Caco-2 (cell line): ENCODE results near the gene AUH. TPM values are rescaled to one million over a fixed set of nuclear protein-coding genes. Genes with fewer than 3 reads are reported as not detected.
A peak's percentile ranks its signal among the peaks of the same experiment; 100 is the strongest.

Experiments used
- BruUV-seq: library from RNA; stranded (reverse); fragments of 400-500 nt; replicated peaks from 2 replicates; lab custom pipeline; 2021; lab: Mats Ljungman, UMichigan
- CTCF ChIA-PET: fragments of 300-600 bp; sonication (Branson Sonifier 250); formaldehyde crosslinking; loops from one replicate; lab custom pipeline; 2022; ENCODE audit warnings: antibody characterized with exemption; lab: Charles Lee
- POLR2A ChIA-PET: fragments of 300-600 bp; sonication (Branson Sonifier 250); formaldehyde crosslinking; loops from one replicate; lab custom pipeline; 2022; ENCODE audit warnings: antibody characterized with exemption; lab: Charles Lee
- DNase-seq, 2 experiments: peaks; one replicate each; pipeline versions ENCODE4 v3.0.0 to v3.0.0-alpha.2; 2020 to 2022
- H3K27me3 ChIP-seq: replicated peaks from 2 replicates; pipeline ENCODE4 v1.6.0; 2011; ENCODE audit warnings: low read length; ENCODE audit not compliant: control insufficient read depth, insufficient read depth
- H3K36me3 ChIP-seq: 2 replicates; pipeline ENCODE4 v1.5.1; 2011; ENCODE audit warnings: low read length; ENCODE audit not compliant: control insufficient read depth, insufficient read depth
- H3K4me1 ChIP-seq: fragments of 250-450 bp; sonication (Bioruptor Pico); 2 replicates; pipeline ENCODE4 v1.5.1; 2020; ENCODE audit warnings: mild to moderate bottlenecking
- H3K4me3 ChIP-seq: 2 replicates; pipeline ENCODE4 v1.5.1; 2011; ENCODE audit warnings: low read depth, mild to moderate bottlenecking, control low read depth, low read length
- H3K9me3 ChIP-seq: fragments of 250-450 bp; sonication (Bioruptor Pico); 2 replicates; pipeline ENCODE4 v1.5.1; 2020; ENCODE audit warnings: mild to moderate bottlenecking, moderate library complexity
- H3K27ac Mint-ChIP-seq: one replicate; pipeline ENCODE4 v1.8.0; 2022; ENCODE audit warnings: mixed read lengths; ENCODE audit not compliant: unreplicated experiment
- H3K27me3 Mint-ChIP-seq: one replicate; pipeline ENCODE4 v1.8.0; 2022; ENCODE audit warnings: mixed read lengths; ENCODE audit not compliant: insufficient read depth, unreplicated experiment
- H3K36me3 Mint-ChIP-seq: one replicate; pipeline ENCODE4 v1.8.0; 2022; ENCODE audit warnings: mild to moderate bottlenecking, mixed read lengths; ENCODE audit not compliant: insufficient read depth, unreplicated experiment
- H3K4me1 Mint-ChIP-seq: one replicate; pipeline ENCODE4 v1.8.0; 2022; ENCODE audit warnings: low read depth, mixed read lengths; ENCODE audit not compliant: unreplicated experiment
- H3K4me3 Mint-ChIP-seq: one replicate; pipeline ENCODE4 v1.8.0; 2022; ENCODE audit warnings: mild to moderate bottlenecking, moderate library complexity, mixed read lengths; ENCODE audit not compliant: unreplicated experiment
- H3K9me3 Mint-ChIP-seq: one replicate; pipeline ENCODE4 v1.8.0; 2022; ENCODE audit warnings: mixed read lengths; ENCODE audit not compliant: unreplicated experiment
- CTCF ChIP-seq, 2 experiments: fragments of 200-600 bp in 1 of 2; IDR thresholded peaks; 1 replicate in 1 of 2; 2 replicates in 1 of 2; pipeline versions ENCODE4 v1.5.1 to v1.8.0; 2011 to 2022; ENCODE audit warnings: antibody characterized with exemption in 1 of 2, control low read depth in 1 of 2, inconsistent platforms in 1 of 2, low read depth in 1 of 2, low read length in 1 of 2, mild to moderate bottlenecking in 1 of 2, moderate library complexity in 1 of 2; ENCODE audit not compliant: insufficient read depth in 1 of 2, severe bottlenecking in 1 of 2, unreplicated experiment in 1 of 2
- intact Hi-C: fragments of 100-400 bp; cut with micrococcal nuclease; formaldehyde crosslinking; loops from one replicate; pipeline ENCODE4 v1.10.0; 2022; ENCODE audit not compliant: unreplicated experiment
- total RNA-seq: library from RNA; stranded (reverse); gene quantifications from 2 replicates; pipeline ENCODE4 v1.2.3, GENCODE V29; 2022

AUH gene
- total RNA-seq, 1 experiment from 2014 or later: 10.3 TPM

DNA sequence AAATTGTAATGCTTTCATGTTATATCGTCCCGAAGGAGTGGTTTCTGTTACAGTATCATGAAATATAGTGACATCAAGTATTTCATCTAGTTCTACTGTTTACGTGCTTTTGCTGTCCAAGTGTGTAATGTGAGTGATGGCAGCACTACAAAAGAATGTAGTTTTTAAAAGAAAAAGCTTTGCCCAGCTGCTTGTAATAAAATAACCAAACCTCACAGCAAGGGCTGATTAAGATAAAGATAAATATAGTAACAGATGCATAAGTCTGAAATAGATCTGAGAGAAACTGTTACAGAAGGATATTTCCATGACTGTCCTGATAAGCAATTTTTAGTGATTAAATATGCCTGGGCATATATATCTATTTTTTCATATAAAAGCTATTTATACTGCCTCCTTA lies 106.4 kb downstream of the AUH start:
- Mint-ChIP-seq H3K36me3 (no peaks in the 10 kb centered on the region), H3K27ac (no peak overlapping the region), H3K4me1 (no peaks in the 10 kb centered on the region), H3K9me3 (no peaks in the 10 kb centered on the region), H3K27me3 (no peaks in the 10 kb centered on the region), H3K4me3 (no peak overlapping the region)
- intact Hi-C loops: no loop called here
- no TSS peak for BruUV-seq
- H3K4me1 ChIP-seq: no peaks in the 10 kb centered on the region
- CTCF ChIA-PET: no interaction called here
- TF ChIP-seq CTCF (IDR thresholded peaks at IDR 0.05; ENCODE audit: insufficient read depth in 1 of 2, low read depth in 1 of 2, low read length in 1 of 2, severe bottlenecking in 1 of 2, unreplicated experiment in 1 of 2): no peak
- no peaks in the 10 kb centered on the region for H3K9me3 ChIP-seq
- no peak overlapping the region for H3K4me3 ChIP-seq
- POLR2A ChIA-PET: no interaction called here
- H3K27me3 ChIP-seq: no peaks in the 10 kb centered on the region
- DNase-seq: no peak
- H3K36me3 ChIP-seq: no peaks in the 10 kb centered on the region

GRCh38 chr9:91253488-91253887 lies 108.2 kb downstream of the AUH start:
- Mint-ChIP-seq H3K27ac (no peak overlapping the region), H3K4me3 (no peak overlapping the region), H3K9me3 (no peaks in the 10 kb centered on the region), H3K36me3 (no peaks in the 10 kb centered on the region), H3K4me1 (no peaks in the 10 kb centered on the region), H3K27me3 (no peaks in the 10 kb centered on the region)
- Histone ChIP-seq H3K9me3 (no peaks in the 10 kb centered on the region), H3K36me3 (no peaks in the 10 kb centered on the region), H3K27me3 (no peaks in the 10 kb centered on the region), H3K4me1 (no peaks in the 10 kb centered on the region), H3K4me3 (no peak overlapping the region)
- BruUV-seq: no TSS peak
- DNase-seq: peak in 1 of 2 experiments; percentile 9
- CTCF ChIA-PET: no interaction called here
- peak in 1 of 2 experiments; percentile 16 for TF ChIP-seq CTCF (IDR thresholded peaks at IDR 0.05; ENCODE audit: insufficient read depth in 1 of 2, low read depth in 1 of 2, low read length in 1 of 2, severe bottlenecking in 1 of 2, unreplicated experiment in 1 of 2)
- intact Hi-C loops: no loop called here
- POLR2A ChIA-PET: no interaction called here

DNA sequence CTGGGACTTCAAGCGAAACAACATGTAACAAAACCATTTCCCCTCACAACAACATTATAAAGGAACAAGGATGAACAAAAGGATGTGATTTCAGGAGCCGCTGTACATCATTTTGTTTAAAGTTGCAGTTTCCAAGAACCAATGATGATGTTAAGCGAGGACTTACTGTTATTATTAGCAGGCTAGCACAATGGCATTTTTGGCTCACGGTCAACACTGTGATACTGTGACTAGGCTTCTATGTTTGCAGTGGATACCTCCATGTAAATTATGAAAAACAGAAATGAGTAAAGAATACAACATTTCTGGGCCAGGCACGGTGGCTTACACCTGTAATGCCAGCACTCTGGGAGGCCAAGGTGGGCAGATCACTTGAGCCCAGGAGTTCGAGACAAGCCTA lies 113.0 kb downstream of the AUH start:
- no peaks in the 10 kb centered on the region for H3K36me3 ChIP-seq
- Mint-ChIP-seq H3K36me3 (no peaks in the 10 kb centered on the region), H3K9me3 (no peaks in the 10 kb centered on the region), H3K27ac (no peak overlapping the region), H3K27me3 (no peaks in the 10 kb centered on the region), H3K4me1 (peaks cover 6% of the 10 kb centered on the region), H3K4me3 (no peak overlapping the region)
- intact Hi-C loops: no loop called here
- no peak overlapping the region for H3K4me3 ChIP-seq
- H3K4me1 ChIP-seq: no peaks in the 10 kb centered on the region
- H3K9me3 ChIP-seq: no peaks in the 10 kb centered on the region
- no peaks in the 10 kb centered on the region for H3K27me3 ChIP-seq
- BruUV-seq: no TSS peak
- DNase-seq: no peak
- CTCF ChIA-PET: no interaction called here
- no peak for TF ChIP-seq CTCF (IDR thresholded peaks at IDR 0.05; ENCODE audit: insufficient read depth in 1 of 2, low read depth in 1 of 2, low read length in 1 of 2, severe bottlenecking in 1 of 2, unreplicated experiment in 1 of 2)
- POLR2A ChIA-PET: no interaction called here
